ENCODE measurements around the gene MPPED1.

DNA sequence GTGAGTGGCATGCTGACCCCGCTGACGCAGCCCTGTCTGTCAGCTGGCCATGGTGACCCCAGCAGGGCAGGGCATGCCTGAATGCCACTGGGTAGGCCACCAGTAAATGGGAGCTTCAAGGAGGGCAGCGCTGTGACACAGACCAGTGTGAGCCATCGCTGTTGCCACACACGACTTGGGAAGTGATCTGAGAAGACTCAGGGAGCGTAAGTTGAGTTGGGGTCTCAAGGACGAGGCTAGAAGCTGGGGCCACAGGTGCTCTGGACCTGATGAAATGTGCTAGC, 28.2 kb downstream of the MPPED1 start:
- TF ChIP-seq, protein P1, sequence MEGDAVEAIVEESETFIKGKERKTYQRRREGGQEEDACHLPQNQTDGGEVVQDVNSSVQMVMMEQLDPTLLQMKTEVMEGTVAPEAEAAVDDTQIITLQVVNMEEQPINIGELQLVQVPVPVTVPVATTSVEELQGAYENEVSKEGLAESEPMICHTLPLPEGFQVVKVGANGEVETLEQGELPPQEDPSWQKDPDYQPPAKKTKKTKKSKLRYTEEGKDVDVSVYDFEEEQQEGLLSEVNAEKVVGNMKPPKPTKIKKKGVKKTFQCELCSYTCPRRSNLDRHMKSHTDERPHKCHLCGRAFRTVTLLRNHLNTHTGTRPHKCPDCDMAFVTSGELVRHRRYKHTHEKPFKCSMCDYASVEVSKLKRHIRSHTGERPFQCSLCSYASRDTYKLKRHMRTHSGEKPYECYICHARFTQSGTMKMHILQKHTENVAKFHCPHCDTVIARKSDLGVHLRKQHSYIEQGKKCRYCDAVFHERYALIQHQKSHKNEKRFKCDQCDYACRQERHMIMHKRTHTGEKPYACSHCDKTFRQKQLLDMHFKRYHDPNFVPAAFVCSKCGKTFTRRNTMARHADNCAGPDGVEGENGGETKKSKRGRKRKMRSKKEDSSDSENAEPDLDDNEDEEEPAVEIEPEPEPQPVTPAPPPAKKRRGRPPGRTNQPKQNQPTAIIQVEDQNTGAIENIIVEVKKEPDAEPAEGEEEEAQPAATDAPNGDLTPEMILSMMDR (IDR thresholded peaks at IDR 0.05; ENCODE audit: low read depth, low read length, missing input control) = no peak
- TF ChIP-seq, protein P2, sequence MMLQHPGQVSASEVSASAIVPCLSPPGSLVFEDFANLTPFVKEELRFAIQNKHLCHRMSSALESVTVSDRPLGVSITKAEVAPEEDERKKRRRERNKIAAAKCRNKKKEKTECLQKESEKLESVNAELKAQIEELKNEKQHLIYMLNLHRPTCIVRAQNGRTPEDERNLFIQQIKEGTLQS (IDR thresholded peaks at IDR 0.05) = no peak
- no peak for TF ChIP-seq MAX (IDR thresholded peaks at IDR 0.05)

All from liver (tissue), 3 donors.